GM11168 (cell line): Measurements from ENCODE around the gene NOXA1.

Experiments used
- in situ Hi-C: fragments of 300-500 bp; cut with MboI; formaldehyde crosslinking; loops from one replicate; pipeline ENCODE4 v1.12.0; 2022; ENCODE audit warnings: low sequenced_read_pairs; ENCODE audit not compliant: unreplicated experiment

Gene NOXA1

DNA sequence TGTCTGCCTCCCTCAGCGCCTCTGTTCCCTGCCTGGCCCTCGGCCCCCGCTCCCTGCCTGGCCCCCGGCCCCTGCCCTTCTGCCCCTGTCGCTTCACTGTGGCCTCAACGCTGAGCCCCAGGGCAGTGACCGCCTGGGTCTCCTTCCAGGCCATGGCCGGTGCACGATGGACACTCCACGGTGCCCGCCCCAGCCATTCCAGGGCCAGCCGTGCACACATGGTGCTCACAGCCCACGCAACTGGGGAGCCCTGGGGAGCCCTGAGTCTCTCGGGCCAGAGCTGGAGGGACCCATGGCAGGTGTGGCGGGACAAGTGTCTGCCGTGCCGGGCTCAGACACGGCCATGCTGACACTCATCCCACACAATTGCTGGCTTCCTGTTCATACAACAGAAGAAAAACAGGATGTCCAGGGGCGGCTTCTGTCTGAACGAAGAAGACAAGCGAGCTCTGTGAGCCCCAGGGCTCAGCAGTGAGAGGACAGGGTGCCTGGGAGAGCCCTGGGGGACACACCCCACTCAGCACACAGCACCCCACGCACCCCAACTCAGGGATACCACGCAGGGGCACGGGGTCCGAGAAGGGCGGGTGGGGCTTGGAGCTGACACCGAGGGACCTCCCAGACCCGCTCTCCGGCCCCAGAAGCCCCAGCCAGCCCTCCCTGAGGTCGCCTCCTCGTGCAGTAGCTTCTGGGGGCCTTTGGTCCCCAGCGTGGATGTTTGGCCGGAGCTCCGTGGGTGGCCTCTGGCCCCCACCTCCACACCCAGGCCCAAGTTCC, 35.9 kb upstream of the NOXA1 start:
- in situ Hi-C loops: no loop called here

GRCh38 chr9:137387891-137388560, 35.2 kb upstream of the NOXA1 start:
- in situ Hi-C loops: no loop called here

- in situ Hi-C loops: no loop called here
Measured at GRCh38 chr9:137388589-137389427, 34.4 kb upstream of the NOXA1 start.

GRCh38 chr9:137389428-137389746, 33.8 kb upstream of the NOXA1 start:
- in situ Hi-C loops: no loop called here

DNA sequence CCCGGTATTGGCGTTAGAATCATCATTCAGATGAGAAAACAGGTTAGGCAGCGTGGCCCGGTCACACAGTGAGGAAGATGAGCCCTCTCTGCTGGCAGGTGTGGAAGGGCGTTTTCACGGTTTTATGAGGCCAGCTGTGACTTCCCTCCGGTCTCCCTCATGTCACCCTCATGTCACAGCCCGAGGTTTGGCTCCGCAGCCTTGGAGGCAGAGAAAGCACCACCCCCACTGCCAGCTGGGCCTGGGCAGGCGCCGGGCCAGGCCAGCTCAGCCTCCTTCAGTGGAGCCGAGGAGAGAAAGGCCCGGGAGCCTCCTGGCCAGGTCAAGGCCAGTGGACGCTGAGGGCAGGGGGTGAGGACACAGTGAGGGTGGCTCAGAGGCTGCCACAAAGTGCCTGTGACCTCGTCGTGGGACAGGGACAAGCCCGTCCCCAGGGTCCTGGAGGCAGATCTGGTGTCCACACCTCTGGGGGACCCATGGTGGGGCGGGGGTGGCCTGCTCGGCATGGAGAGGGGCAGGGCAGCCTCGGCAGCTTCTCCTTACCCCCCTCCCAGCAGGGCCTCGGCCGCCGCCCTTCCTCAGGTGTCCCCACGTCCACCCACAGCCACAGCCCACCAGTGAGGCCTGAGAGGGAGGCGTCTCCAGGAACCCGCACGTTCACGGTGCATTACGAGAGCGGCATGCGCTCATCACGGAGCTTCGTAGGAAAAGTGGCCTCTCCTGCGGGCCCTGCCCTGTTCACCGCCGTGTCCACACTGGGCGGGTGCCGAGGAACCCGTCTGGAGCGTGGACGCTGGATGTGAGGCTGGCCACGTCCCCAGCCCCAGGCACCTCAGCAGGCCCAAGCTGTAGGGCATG, 32.4 kb upstream of the NOXA1 start:
- in situ Hi-C loops: no loop called here

DNA sequence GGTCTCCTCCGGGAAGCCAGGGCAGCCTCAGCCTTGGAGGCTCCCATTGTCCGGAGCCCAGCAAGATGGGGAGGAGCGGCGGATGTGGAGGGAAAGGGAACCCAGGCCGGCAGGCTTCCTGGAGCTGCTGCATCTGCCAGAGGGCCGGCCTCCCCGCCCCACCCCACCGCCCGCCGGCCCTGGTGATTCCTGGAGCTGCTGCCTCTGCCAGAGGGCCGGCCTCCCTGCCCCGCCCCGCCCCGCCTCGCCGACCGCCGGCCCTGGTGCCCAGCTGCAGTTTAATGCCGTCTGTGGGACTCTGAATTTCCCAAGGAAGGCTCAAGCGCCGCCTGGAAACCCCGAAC, 31.8 kb upstream of the NOXA1 start:
- in situ Hi-C loops: no loop called here

- in situ Hi-C loops: no loop called here
Measured at GRCh38 chr9:137392232-137393007, 30.8 kb upstream of the NOXA1 start.

DNA sequence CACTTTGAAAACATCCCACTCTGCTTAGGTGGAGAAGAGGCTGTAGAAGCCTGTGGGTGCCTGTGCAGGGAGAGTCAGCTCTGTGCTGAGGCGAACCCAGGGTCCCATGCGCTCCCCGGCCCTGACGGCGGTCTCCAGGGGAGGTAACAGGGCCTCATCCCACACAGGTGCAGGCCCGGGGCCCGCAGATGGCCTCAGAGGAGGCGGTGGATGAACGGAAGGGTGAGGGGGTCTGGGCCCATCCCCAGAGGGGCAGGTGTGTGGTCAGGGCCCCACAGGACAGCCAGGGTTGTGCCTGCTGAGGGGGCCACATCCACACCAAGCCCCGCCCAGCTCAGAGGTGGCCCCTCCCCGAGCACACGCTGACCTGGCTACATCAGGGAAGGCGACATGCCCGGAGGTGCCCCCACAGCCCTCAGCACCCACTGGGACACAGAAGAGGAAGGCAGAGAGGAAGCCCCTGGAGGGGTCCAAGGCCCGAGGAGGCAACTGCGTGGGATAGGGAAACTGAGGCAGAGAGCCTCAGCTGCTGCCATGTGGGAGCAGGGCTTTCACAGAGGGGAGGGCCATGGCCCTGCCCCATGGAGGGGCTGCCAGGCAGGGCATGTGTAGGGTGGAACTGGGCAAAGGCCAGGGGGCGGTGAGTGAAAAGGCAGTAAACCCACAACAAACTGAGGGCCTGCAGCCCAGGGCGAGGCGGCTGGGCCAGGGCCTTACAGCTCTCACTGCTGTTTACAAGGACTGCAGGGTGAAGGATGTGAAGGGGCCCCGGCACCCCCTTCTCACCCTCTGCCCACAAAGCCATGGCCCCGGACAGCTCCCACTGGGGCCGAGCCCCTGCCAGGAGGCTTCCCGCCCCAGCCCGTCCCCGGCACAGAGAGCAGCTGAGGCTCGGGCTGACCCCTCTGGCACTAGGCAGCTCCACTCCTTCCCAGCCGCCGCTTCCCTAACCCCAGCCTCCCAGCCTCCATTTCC, 29.7 kb upstream of the NOXA1 start:
- in situ Hi-C loops: no loop called here

- in situ Hi-C loops: no loop called here
Measured at GRCh38 chr9:137394866-137395665, 28.1 kb upstream of the NOXA1 start.

DNA sequence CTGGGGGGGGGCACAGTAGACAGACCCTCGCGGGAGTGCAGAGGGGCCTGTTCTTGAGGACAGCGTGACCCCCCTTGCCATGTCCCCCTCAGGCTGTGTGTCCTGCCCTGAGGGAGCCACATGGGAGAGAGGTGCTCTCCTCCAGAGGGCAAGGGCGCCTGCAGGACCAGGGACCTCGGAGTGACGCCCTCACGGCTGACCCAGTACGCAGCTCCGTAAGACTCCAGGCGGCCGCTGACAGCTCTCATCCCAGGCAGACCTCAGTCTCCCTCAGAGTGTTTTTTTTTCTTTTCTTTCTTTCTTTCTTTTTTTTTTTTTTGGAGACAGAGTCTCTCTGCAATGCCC, 27.6 kb upstream of the NOXA1 start:
- in situ Hi-C loops: no loop called here

DNA sequence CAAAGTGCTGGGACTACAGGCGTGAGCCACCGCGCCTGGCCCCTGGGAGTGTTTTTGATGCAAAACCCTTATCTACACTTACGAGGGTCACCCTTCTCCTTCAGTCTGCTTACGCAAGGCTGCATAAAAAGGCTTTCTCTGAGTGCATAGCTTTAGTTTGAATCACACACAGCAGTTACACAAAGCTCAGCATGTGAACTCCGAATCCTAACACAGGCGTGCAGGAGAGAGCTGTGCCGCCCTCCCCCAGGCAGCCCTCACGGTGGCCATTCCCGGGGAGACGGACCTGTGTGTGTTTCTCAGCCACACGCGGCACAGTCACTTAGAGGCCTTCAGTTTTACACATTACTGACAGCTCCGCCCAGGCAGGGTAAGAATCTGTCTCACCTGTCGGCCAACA, 27.0 kb upstream of the NOXA1 start:
- in situ Hi-C loops: no loop called here

DNA sequence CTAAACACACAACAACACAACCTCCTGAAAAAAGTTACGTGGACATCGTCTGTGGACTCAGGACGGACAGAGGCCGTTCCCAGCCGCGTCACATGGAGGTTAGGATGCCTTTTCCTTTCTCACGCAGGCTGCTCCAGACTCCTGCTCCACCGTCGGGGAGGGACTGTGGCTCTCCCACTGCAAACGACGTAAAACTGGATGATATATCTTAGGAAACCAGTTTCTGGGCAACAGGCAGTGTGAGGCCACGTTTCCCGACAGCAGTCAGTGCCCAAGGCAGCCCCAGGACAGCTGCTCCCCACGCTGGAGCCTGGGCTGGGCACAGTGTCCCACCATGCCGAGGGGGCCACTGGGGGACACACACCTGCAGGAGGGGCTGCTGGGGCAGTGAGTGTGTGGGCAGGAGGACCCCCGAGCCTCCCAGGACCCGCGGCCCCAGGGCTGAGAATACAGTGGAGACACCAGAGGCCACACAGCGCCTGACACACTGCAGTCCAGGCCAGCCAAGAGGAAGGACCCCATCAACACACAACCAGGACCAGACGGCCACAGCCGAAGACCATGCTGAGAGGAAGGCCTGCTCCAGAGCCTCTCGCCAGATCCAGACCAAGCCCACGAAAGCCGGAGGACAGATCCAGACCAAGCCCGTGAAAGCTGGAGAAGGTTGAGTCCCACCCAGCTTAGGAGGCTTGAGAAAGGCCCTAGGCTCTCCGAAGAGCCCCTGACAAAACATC, 26.4 kb upstream of the NOXA1 start:
- in situ Hi-C loops: no loop called here

DNA sequence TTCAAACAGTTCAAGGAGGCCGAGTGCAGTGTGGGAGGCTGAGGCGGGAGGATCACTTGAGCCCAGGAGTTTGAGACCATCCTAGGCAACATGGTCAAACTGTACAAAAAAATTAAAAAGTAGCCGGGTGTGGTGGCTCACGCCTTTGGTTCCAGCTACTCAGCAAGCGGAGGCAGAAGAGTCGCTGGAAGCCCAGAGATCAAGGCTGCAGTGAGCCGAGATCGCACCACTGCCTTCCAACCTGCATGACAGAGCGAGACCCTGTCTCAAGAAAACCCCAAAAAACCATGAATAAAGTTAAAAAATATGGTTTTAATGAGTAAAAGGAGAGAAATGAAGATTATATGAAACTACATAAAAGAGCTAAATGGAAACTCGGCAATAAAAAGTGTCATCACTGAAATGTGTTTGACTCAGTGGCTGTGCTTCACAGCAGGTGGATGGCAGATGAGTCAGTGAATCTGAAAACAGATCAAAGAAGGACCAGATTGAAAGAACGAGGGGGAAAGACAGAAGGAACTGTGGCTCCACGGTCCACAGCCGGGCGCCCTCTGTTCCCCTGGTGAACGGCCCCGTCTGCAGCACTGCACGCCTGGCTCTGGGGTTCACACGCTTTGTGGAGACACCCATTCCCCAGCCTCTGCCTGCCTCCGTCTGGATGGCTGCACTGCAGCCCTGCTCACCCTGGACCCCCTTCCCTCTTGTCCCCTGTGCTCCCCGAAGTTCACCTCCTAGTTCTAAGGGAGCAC, 25.3 kb upstream of the NOXA1 start:
- in situ Hi-C loops: no loop called here

DNA sequence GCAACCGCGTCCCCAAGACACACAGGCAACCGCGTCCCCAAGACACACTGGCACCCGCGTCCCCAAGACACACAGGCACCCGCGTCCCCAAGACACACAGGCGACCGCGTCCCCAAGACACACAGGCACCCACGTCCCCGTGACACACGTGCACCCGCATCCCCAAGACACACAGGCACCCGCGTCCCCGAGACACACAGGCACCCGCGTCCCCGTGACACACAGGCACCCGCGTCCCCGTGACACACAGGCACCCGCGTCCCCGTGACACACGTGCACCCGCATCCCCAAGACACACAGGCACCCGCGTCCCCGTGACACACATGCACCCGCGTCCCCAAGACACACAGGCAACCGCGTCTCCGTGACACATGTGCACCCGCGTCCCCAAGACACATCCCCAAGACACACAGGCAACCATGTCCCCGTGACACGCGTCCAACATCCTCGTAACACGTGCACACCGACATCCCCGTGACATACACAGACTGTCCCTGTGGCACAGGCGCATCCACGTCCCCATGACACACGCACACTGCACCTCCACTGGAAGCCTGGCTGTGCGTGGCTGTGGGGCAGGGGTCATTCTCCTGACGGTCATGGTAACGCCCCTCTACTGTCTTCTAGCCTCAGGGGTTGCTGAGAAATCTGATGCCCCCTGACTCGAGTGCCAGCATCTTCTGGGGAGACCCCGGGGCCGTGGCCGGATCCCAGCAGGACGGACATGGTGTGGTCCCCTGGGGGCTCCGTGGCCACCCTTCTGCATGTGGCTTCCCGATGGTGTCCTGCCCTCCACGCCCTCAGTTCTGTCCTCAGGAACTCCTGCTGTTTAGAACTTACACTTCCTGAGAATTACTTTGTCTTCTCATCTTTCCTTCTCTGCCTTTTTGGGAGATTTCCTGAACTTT, 24.4 kb upstream of the NOXA1 start:
- in situ Hi-C loops: no loop called here

GRCh38 chr9:137402746-137403145, 20.4 kb upstream of the NOXA1 start:
- in situ Hi-C loops: loop anchor here (10.0 to 25.0 kb wide), 2 partner anchors 108 to 290 kb away; partner anchors contain the start of gene DPP7
